PC-3 (cell line): ENCODE data around the gene IP6K1. TPM values are rescaled to one million over a fixed set of nuclear protein-coding genes. Genes with fewer than 3 reads are reported as not detected.

Experiments used
- ATAC-seq: fragments of 200-7000 bp; cut with Tn5 transposase; 2 replicates; pipeline ENCODE4 v1.9.1; 2020; ENCODE audit warnings: mild to moderate bottlenecking, moderate library complexity
- BruUV-seq: library from RNA; stranded (reverse); fragments of 400-500 nt; replicated peaks from 2 replicates; lab custom pipeline; 2021; lab: Mats Ljungman, UMichigan
- CTCF ChIA-PET: fragments of 300-600 bp; sonication (Branson Sonifier 250); formaldehyde crosslinking; loops from one replicate; lab custom pipeline; 2022; ENCODE audit warnings: antibody characterized with exemption; lab: Charles Lee
- POLR2A ChIA-PET: fragments of 300-600 bp; sonication (Branson Sonifier 250); formaldehyde crosslinking; loops from one replicate; lab custom pipeline; 2022; ENCODE audit warnings: antibody characterized with exemption; ENCODE audit not compliant: unreplicated experiment; lab: Charles Lee
- DNase-seq: peaks from one replicate; pipeline ENCODE4 v3.0.0-alpha.2; 2015
- H2AFZ ChIP-seq: fragments of 300-600 bp; sonication (generic); 2 replicates; pipeline ENCODE4 v1.6.0; 2016; ENCODE audit warnings: antibody characterized with exemption, low read length
- H3F3A ChIP-seq: fragments of 300-600 bp; sonication (generic); one replicate; pipeline ENCODE4 v1.6.0; 2017; ENCODE audit warnings: antibody characterized with exemption, low read length, control low read depth, mild to moderate bottlenecking; ENCODE audit not compliant: unreplicated experiment
- H3K27ac ChIP-seq: fragments of 300-600 bp; sonication (generic); 2 replicates; pipeline ENCODE4 v1.5.1; 2016; ENCODE audit warnings: mild to moderate bottlenecking, low read length
- H3K27me3 ChIP-seq: fragments of 300-600 bp; sonication (generic); 2 replicates; pipeline ENCODE4 v1.6.1; 2016; ENCODE audit warnings: low read length, mixed read lengths
- H3K36me3 ChIP-seq: fragments of 300-600 bp; sonication (generic); 2 replicates; pipeline ENCODE4 v1.6.1; 2016; ENCODE audit warnings: low read depth, mixed run types, low read length, mixed read lengths
- H3K4me1 ChIP-seq: fragments of 300-600 bp; sonication (generic); 2 replicates; pipeline ENCODE4 v1.5.1; 2016; ENCODE audit warnings: low read length; ENCODE audit not compliant: insufficient read depth
- H3K4me2 ChIP-seq: fragments of 300-600 bp; sonication (generic); 2 replicates; pipeline ENCODE4 v1.6.0; 2016; ENCODE audit warnings: low read length
- H3K4me3 ChIP-seq: fragments of 300-600 bp; sonication (generic); 2 replicates; pipeline ENCODE4 v1.5.1; 2016; ENCODE audit warnings: mild to moderate bottlenecking, low read length, mixed read lengths
- H3K79me2 ChIP-seq: fragments of 300-600 bp; sonication (generic); 2 replicates; pipeline ENCODE4 v1.6.1; 2017; ENCODE audit warnings: low read length, mixed read lengths
- H3K9ac ChIP-seq: fragments of 300-600 bp; sonication (generic); 2 replicates; pipeline ENCODE4 v1.6.0; 2016; ENCODE audit warnings: mild to moderate bottlenecking, low read length
- H3K9me2 ChIP-seq: fragments of 300-600 bp; sonication (generic); replicated peaks from 2 replicates; pipeline ENCODE4 v1.6.1; 2016; ENCODE audit warnings: mixed run types, low read length, mixed read lengths
- H3K9me3 ChIP-seq: fragments of 300-600 bp; sonication (generic); 2 replicates; pipeline ENCODE4 v1.6.1; 2016; ENCODE audit warnings: low read length, mixed read lengths
- H4K20me1 ChIP-seq: fragments of 300-600 bp; sonication (generic); 2 replicates; pipeline ENCODE4 v1.6.1; 2016; ENCODE audit warnings: low read length, mixed read lengths
- CTCF ChIP-seq: fragments of 300-600 bp; sonication (generic); conservative IDR thresholded peaks from 2 replicates; pipeline ENCODE4 v1.5.1; 2017; ENCODE audit warnings: antibody characterized with exemption, low read depth, mild to moderate bottlenecking, low read length
- EZH2 ChIP-seq: fragments of 300-600 bp; sonication (generic); IDR thresholded peaks from one replicate; pipeline ENCODE4 v1.6.1; 2017; ENCODE audit warnings: antibody characterized with exemption, mild to moderate bottlenecking, low read length; ENCODE audit not compliant: unreplicated experiment
- EZH2phosphoT487 ChIP-seq: fragments of 300-600 bp; sonication (generic); IDR thresholded peaks from 2 replicates; pipeline ENCODE4 v1.6.1; 2018; ENCODE audit warnings: mild to moderate bottlenecking, antibody characterized with exemption, low read length, borderline replicate concordance
- intact Hi-C: fragments of 100-400 bp; cut with micrococcal nuclease; formaldehyde crosslinking; loops from 2 replicates; pipeline ENCODE4 v1.9.0; 2023
- total RNA-seq: library from RNA; depleted of rRNA; stranded (reverse); fragments of >200 nt; gene quantifications from 2 replicates; pipeline ENCODE4 v1.2.3, GENCODE V29; 2014

The IP6K1 gene
- total RNA-seq, 1 experiment from 2014 or later: 50.3 TPM

GRCh38 chr3:49681543-49681942 lies 104.8 kb downstream of the IP6K1 start:
- no peak for DNase-seq
- Histone ChIP-seq H3K79me2 (no peaks in the 10 kb centered on the region; the same call in 1 of the 2 replicates), H2AFZ (no peak overlapping the region), H3K4me3 (no peak overlapping the region), H3K9me3 (no peaks in the 10 kb centered on the region), H3K27me3 (no peaks in the 10 kb centered on the region), H3F3A (no peaks in the 10 kb centered on the region), H3K9me2 (no peaks in the 10 kb centered on the region), H3K4me1 (no peaks in the 10 kb centered on the region), H4K20me1 (no peaks in the 10 kb centered on the region), H3K4me2 (no peak overlapping the region), H3K27ac (no peak overlapping the region), H3K36me3 (peaks cover 52% of the 10 kb centered on the region; the same call in 1 of the 2 replicates), H3K9ac (no peak overlapping the region)
- intact Hi-C loops: no loop called here
- POLR2A ChIA-PET: no interaction called here
- TF ChIP-seq CTCF: no peak
- no peak for TF ChIP-seq EZH2
- TF ChIP-seq EZH2phosphoT487: no peak
- ATAC-seq: no peak
- no TSS peak for BruUV-seq
- CTCF ChIA-PET: no interaction called here

GRCh38 chr3:49681232-49681522 lies 105.2 kb downstream of the IP6K1 start:
- no TSS peak for BruUV-seq
- no peak overlapping the region for H3K4me3 ChIP-seq
- H3K4me2 ChIP-seq: no peak overlapping the region
- ChIA-PET POLR2A (no interaction called here), CTCF (no interaction called here)
- no peaks in the 10 kb centered on the region; the same call in 1 of the 2 replicates for H3K79me2 ChIP-seq
- H3K9me2 ChIP-seq: no peaks in the 10 kb centered on the region
- H3K9ac ChIP-seq: no peak overlapping the region
- H2AFZ ChIP-seq: no peak overlapping the region
- TF ChIP-seq CTCF (no peak), EZH2 (no peak), EZH2phosphoT487 (no peak)
- H4K20me1 ChIP-seq: no peaks in the 10 kb centered on the region
- no peak overlapping the region for H3K27ac ChIP-seq
- H3K9me3 ChIP-seq: no peaks in the 10 kb centered on the region
- no peaks in the 10 kb centered on the region for H3F3A ChIP-seq
- no peaks in the 10 kb centered on the region for H3K4me1 ChIP-seq
- peaks cover 56% of the 10 kb centered on the region; the same call in 1 of the 2 replicates for H3K36me3 ChIP-seq
- ATAC-seq (no peak), DNase-seq (no peak)
- intact Hi-C loops: no loop called here
- H3K27me3 ChIP-seq: no peaks in the 10 kb centered on the region

- Histone ChIP-seq H3K4me3 (no peak overlapping the region), H2AFZ (no peak overlapping the region), H3K27me3 (no peaks in the 10 kb centered on the region), H3K36me3 (peaks cover 57% of the 10 kb centered on the region; the same call in 1 of the 2 replicates), H3K27ac (no peak overlapping the region), H3K4me2 (no peak overlapping the region), H3K9me2 (no peaks in the 10 kb centered on the region), H3K4me1 (no peaks in the 10 kb centered on the region), H3F3A (no peaks in the 10 kb centered on the region), H3K79me2 (peaks cover 4% of the 10 kb centered on the region), H4K20me1 (no peaks in the 10 kb centered on the region), H3K9me3 (no peaks in the 10 kb centered on the region), H3K9ac (no peak overlapping the region)
- ChIA-PET CTCF (no interaction called here), POLR2A (no interaction called here)
- ATAC-seq (no peak; the same call in 1 of the 2 replicates), DNase-seq (no peak)
- no TSS peak for BruUV-seq
- intact Hi-C loops: no loop called here
- TF ChIP-seq EZH2phosphoT487: no peak
- TF ChIP-seq EZH2: no peak
Observed at GRCh38 chr3:49680493-49681231, 105.7 kb downstream of the IP6K1 start.
